ENCODE results near the gene DPPA4. TPM values are rescaled to one million over a fixed set of nuclear protein-coding genes. Genes with fewer than 3 reads are reported as not detected.

Gene DPPA4
- total RNA-seq, 4 donors from 2014 or later = not detected

- no peaks in the 10 kb centered on the region for H3K36me3 ChIP-seq
- DNase-seq = no peak
- WGBS, 2 donors = 68 to 73% methylated on average over 2 of the region's 2 CpGs
- H3K9me3 ChIP-seq = no peaks in the 10 kb centered on the region
- H3K4me3 ChIP-seq = no peak overlapping the region
- intact Hi-C loops (cut with DNase I) = no loop called here
- H3K4me1 ChIP-seq = no peaks in the 10 kb centered on the region
- no peaks in the 10 kb centered on the region for H3K27me3 ChIP-seq
- H3K27ac ChIP-seq = no peak overlapping the region
- TF ChIP-seq CTCF (IDR thresholded peaks at IDR 0.05) = no peak
- no peak for TF ChIP-seq POLR2A (IDR thresholded peaks at IDR 0.05)
Observed at GRCh38 chr3:109373933-109374332, 36.6 kb upstream of the DPPA4 start.

- H3K36me3 ChIP-seq = no peaks in the 10 kb centered on the region
- no peak for DNase-seq
- H3K27me3 ChIP-seq = no peaks in the 10 kb centered on the region
- TF ChIP-seq POLR2A (IDR thresholded peaks at IDR 0.05) = no peak
- TF ChIP-seq CTCF (IDR thresholded peaks at IDR 0.05) = no peak
- no peaks in the 10 kb centered on the region for H3K4me1 ChIP-seq
- intact Hi-C loops (cut with DNase I) = no loop called here
- H3K9me3 ChIP-seq = no peaks in the 10 kb centered on the region
- H3K27ac ChIP-seq = no peak overlapping the region
- H3K4me3 ChIP-seq = no peak overlapping the region
Observed at GRCh38 chr3:109372639-109373038, 35.3 kb upstream of the DPPA4 start.

GRCh38 chr3:109369510-109369909 lies 32.2 kb upstream of the DPPA4 start:
- no peak overlapping the region for H3K27ac ChIP-seq
- DNase-seq = no peak
- H3K36me3 ChIP-seq = no peaks in the 10 kb centered on the region
- no peaks in the 10 kb centered on the region for H3K4me1 ChIP-seq
- H3K4me3 ChIP-seq = no peak overlapping the region
- no peaks in the 10 kb centered on the region for H3K27me3 ChIP-seq
- TF ChIP-seq CTCF (IDR thresholded peaks at IDR 0.05) (no peak), POLR2A (IDR thresholded peaks at IDR 0.05) (no peak)
- WGBS, 2 donors = 63 to 69% methylated on average over 2 of the region's 2 CpGs
- intact Hi-C loops (cut with DNase I) = no loop called here
- H3K9me3 ChIP-seq = no peaks in the 10 kb centered on the region

- TF ChIP-seq POLR2A (IDR thresholded peaks at IDR 0.05) (no peak), CTCF (IDR thresholded peaks at IDR 0.05) (no peak)
- Histone ChIP-seq H3K27me3 (no peaks in the 10 kb centered on the region), H3K4me1 (no peaks in the 10 kb centered on the region), H3K27ac (no peak overlapping the region), H3K4me3 (no peak overlapping the region), H3K9me3 (no peaks in the 10 kb centered on the region), H3K36me3 (no peaks in the 10 kb centered on the region)
- DNase-seq = no peak
- intact Hi-C loops (cut with DNase I) = no loop called here
- 72 to 100% methylated on average over 2 to 3 of the region's 6 CpGs for WGBS, 2 donors
Observed at GRCh38 chr3:109364088-109364487, 26.7 kb upstream of the DPPA4 start.

- no peak for DNase-seq
- Histone ChIP-seq H3K36me3 (no peaks in the 10 kb centered on the region), H3K4me1 (no peaks in the 10 kb centered on the region), H3K27me3 (no peaks in the 10 kb centered on the region), H3K9me3 (no peaks in the 10 kb centered on the region), H3K27ac (no peak overlapping the region), H3K4me3 (no peak overlapping the region)
- intact Hi-C loops (cut with DNase I) = no loop called here
- TF ChIP-seq CTCF (IDR thresholded peaks at IDR 0.05) (no peak), POLR2A (IDR thresholded peaks at IDR 0.05) (no peak)
Observed at GRCh38 chr3:109363634-109364033, 26.3 kb upstream of the DPPA4 start.

Measured in esophagus squamous epithelium (tissue), 5 donors.